Esophagus squamous epithelium (tissue), 4 donors: ENCODE results near the gene ZNF679.

Experiments
- POLR2A ChIP-seq, 4 donors: fragments of 450-650 bp; IDR thresholded peaks; one replicate each; pipeline ENCODE4 v1.6.1; 2017; ENCODE audit warnings: antibody characterized with exemption in 4 of 4, mild to moderate bottlenecking in 4 of 4, moderate library complexity in 3 of 4
- TF ChIP-seq, protein P1 (sequence below), 6 experiments: fragments of 450-650 bp in 4 of 6; fragments of 200-600 bp in 2 of 6; sonication (generic) in 2 of 6; IDR thresholded peaks; one replicate each; pipeline ENCODE4 v1.5.1; 2016 to 2019; ENCODE audit warnings: antibody characterized with exemption in 6 of 6, mild to moderate bottlenecking in 4 of 6, moderate library complexity in 4 of 6

DNA sequence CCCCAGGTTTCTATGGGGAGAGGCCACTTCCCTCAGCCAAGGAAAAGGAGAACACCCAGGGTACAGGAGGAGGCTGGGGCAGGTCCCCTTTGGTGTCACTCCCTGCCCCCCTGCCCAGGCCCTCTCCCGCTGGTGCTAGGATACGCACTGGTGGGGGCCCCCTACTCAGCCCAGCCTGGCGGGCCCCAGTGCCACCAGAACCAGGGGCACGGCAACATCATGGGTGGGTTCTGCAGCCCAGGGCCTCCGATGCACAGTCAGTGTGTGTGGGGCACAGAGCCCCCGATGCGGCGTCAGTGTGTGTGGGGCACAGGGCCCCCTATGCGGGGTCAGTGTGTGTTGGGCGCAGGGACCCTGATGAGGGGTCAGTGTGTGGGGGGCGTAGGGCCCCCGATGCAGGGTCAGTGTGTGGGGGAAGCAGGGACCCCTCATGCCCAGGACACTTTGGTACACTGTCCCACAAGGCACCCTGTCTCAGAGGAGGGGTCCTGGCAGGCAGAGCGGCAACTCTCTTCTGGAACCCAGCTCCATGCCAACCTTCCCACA, 44.4 kb upstream of the ZNF679 start:
- TF ChIP-seq, protein P1, sequence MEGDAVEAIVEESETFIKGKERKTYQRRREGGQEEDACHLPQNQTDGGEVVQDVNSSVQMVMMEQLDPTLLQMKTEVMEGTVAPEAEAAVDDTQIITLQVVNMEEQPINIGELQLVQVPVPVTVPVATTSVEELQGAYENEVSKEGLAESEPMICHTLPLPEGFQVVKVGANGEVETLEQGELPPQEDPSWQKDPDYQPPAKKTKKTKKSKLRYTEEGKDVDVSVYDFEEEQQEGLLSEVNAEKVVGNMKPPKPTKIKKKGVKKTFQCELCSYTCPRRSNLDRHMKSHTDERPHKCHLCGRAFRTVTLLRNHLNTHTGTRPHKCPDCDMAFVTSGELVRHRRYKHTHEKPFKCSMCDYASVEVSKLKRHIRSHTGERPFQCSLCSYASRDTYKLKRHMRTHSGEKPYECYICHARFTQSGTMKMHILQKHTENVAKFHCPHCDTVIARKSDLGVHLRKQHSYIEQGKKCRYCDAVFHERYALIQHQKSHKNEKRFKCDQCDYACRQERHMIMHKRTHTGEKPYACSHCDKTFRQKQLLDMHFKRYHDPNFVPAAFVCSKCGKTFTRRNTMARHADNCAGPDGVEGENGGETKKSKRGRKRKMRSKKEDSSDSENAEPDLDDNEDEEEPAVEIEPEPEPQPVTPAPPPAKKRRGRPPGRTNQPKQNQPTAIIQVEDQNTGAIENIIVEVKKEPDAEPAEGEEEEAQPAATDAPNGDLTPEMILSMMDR (IDR thresholded peaks at IDR 0.05): no peak
- TF ChIP-seq POLR2A (IDR thresholded peaks at IDR 0.05): no peak
